Tongue (tissue), 3 donors: ENCODE results near the gene FRZB. TPM values are rescaled to one million over a fixed set of nuclear protein-coding genes. Genes with fewer than 3 reads are reported as not detected.
A peak's percentile ranks its signal among the peaks of the same experiment; 100 is the strongest.

ENCODE experiments used
- DNase-seq: peaks from one replicate; pipeline ENCODE4 v3.0.0-alpha.2; 2015
- small RNA-seq: library from RNA; depleted of rRNA; stranded (forward); fragments of <200 nt; gene quantifications from one replicate; pipeline ENCODE3, GENCODE V24; 2014; ENCODE audit warnings: low replicate concordance
- total RNA-seq: library from RNA; depleted of rRNA; stranded (reverse); fragments of >200 nt; gene quantifications from one replicate; pipeline ENCODE4 v1.2.3, GENCODE V29; 2014

Gene FRZB
- total RNA-seq, 1 donor from 2014 or later, result 38.0 TPM

DNA sequence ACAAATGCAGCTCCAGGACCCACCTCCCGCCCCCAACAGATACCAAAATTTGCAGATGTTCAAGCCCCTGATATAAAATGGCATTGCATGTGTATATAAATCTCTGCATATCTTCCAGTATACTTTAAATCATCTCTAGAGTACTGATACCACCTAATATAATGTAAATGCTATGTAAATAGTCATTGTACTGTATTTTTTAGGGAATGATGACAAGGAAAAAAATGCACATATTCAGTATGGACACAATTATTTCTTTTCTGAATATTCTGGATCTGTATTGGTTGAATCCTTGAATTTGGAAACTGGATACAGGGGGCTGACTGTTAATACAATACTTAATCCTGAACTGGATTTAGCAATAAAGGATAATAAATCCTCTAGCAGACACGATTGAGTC lies 67.7 kb downstream of the FRZB start:
- DNase-seq, result no peak

DNA sequence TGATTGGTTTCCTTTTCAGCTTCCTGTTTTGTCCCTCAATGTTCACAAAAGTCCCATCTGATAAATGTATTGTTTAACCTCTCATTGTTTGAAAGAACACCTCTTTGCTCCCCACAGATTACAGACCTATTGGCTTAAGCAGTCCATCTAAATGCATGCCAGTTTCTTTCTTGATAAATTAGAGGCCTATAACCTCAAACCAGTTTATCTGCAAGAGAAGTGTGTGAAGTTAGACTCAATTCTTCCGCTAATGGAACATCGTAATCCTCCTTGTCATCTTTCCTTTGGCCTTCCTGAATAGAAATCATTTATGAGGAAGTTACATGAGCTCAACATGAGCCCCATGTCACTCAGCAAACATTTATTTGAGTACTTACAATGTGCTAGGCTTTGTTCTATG lies 74.0 kb downstream of the FRZB start:
- DNase-seq, result no peak

DNA sequence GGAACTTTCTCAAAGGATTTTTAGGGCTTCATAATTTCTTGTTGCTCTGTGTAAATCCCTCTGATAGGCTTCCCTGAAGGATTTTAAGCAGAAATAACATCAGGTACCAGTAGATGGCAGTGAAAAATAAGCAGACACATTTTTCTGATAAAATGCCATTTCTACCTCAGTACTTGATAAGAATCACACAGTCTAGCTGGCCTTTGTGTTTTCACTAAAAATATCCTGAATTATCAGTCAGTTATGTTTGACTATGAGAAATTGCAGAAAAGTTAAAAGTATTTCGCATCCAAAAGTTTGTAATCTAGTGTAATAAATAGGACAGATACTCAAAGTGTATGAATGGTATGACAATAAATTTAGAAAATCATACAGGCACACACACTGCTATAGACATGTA lies 81.7 kb downstream of the FRZB start:
- DNase-seq, result peak; percentile 61

GRCh38 chr2:182784058-182784706 lies 82.3 kb downstream of the FRZB start:
- no peak for DNase-seq

Small RNA genes lying within 50 kb of the gene (small RNA-seq; reads per million reads assigned to genes)
- gene RF00019 (not detected), gene RNU6-1122P (not detected)

Other genes starting within 250 kb of the FRZB start
- gene DNAJC10, start 150.4 kb downstream of the FRZB start, total RNA-seq, result 78.3 TPM
- 188 TPM for gene NCKAP1, start 171.8 kb upstream of the FRZB start, total RNA-seq
- gene DUSP19, start 212.1 kb upstream of the FRZB start, total RNA-seq, result 5.8 TPM